ENCODE data around the gene CDHR1.
A peak's percentile ranks its signal among the peaks of the same experiment; 100 is the strongest.
"Not testable (repeated sequence)": the region's sequence is repeated elsewhere in the genome, so short reads cannot be mapped to it uniquely, and the experiment has no call there.

The CDHR1 gene

GRCh38 chr10:84194424-84195043, at the start of gene CDHR1:
TSS of gene CDHR1 (plus strand) at chr10:84194537. CDS start at chr10:84194761, 224 bp downstream.
- DNase-seq (ENCODE audit: low spot score): peak; percentile 42

- DNase-seq (ENCODE audit: low spot score): no peak
Measured at GRCh38 chr10:84147347-84147746, 47.0 kb upstream of the CDHR1 start.

GRCh38 chr10:84148006-84148597, 46.2 kb upstream of the CDHR1 start:
- DNase-seq (ENCODE audit: low spot score): peak; percentile 39

GRCh38 chr10:84149854-84150253, 44.5 kb upstream of the CDHR1 start:
- DNase-seq (ENCODE audit: low spot score): no peak

- no peak for DNase-seq (ENCODE audit: low spot score)
Measured at GRCh38 chr10:84152769-84153168, 41.6 kb upstream of the CDHR1 start.

- no peak for DNase-seq (ENCODE audit: low spot score)
Measured at GRCh38 chr10:84155521-84155920, 38.8 kb upstream of the CDHR1 start.

- no peak for DNase-seq (ENCODE audit: low spot score)
Measured at GRCh38 chr10:84156009-84156408, 38.3 kb upstream of the CDHR1 start.

- DNase-seq (ENCODE audit: low spot score): no peak
Measured at GRCh38 chr10:84156768-84157167, 37.6 kb upstream of the CDHR1 start.

- DNase-seq (ENCODE audit: low spot score): no peak
Measured at GRCh38 chr10:84158061-84158460, 36.3 kb upstream of the CDHR1 start.

GRCh38 chr10:84158550-84158949, 35.8 kb upstream of the CDHR1 start:
- no peak for DNase-seq (ENCODE audit: low spot score)

- DNase-seq (ENCODE audit: low spot score): no peak
Measured at GRCh38 chr10:84159076-84159685, 35.2 kb upstream of the CDHR1 start.

GRCh38 chr10:84160663-84161362, 33.5 kb upstream of the CDHR1 start:
- no peak for DNase-seq (ENCODE audit: low spot score)

GRCh38 chr10:84163996-84164395, 30.3 kb upstream of the CDHR1 start:
- no peak for DNase-seq (ENCODE audit: low spot score)

- no peak for DNase-seq (ENCODE audit: low spot score)
Measured at GRCh38 chr10:84164442-84164841, 29.9 kb upstream of the CDHR1 start.

- DNase-seq (ENCODE audit: low spot score): no peak
Measured at GRCh38 chr10:84166620-84167288, 27.6 kb upstream of the CDHR1 start.

- DNase-seq (ENCODE audit: low spot score): not testable (repeated sequence)
Measured at GRCh38 chr10:84167289-84167653, 27.1 kb upstream of the CDHR1 start.

GRCh38 chr10:84168382-84168781, 26.0 kb upstream of the CDHR1 start:
- not testable (repeated sequence) for DNase-seq (ENCODE audit: low spot score)

GRCh38 chr10:84171237-84171636, 23.1 kb upstream of the CDHR1 start:
- not testable (repeated sequence) for DNase-seq (ENCODE audit: low spot score)

GRCh38 chr10:84171700-84172466, 22.5 kb upstream of the CDHR1 start:
- DNase-seq (ENCODE audit: low spot score): not testable (repeated sequence)

GRCh38 chr10:84172467-84173356, 21.6 kb upstream of the CDHR1 start:
- no peak for DNase-seq (ENCODE audit: low spot score)

GRCh38 chr10:84173501-84173929, 20.8 kb upstream of the CDHR1 start, which contains the start of gene GPR15LG:
TSS of gene GPR15LG (plus strand) at chr10:84173801. CDS start at chr10:84173852, 51 bp downstream.
- DNase-seq (ENCODE audit: low spot score): no peak
